Measurements from ENCODE around the gene SLC9A5.
A peak's percentile ranks its signal among the peaks of the same experiment; 100 is the strongest.

SLC9A5 gene

DNA sequence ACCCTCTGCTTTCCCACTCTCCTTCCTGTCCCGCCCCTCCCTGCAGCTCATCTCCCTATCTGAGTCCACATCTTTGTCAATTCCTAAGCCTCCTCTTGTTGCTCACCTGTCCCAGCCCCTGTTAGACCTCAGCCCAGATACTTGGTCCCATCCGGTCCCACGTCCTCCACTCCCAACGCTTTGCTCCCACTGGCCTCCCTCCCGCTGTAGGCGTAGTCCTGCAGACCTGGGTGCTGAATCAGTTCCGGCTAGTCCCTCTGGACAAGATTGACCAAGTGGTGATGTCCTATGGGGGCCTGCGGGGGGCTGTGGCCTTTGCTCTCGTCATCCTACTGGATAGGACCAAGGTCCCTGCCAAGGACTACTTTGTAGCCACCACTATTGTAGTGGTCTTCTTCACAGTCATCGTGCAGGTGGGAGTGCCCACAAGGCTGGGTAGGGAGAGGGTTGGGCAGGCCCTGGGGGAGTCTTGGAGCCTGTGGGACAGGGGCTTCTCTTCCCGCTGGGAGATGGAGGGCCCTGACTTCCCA, 8.0 kb downstream of the SLC9A5 start:
- no peak for DNase-seq

- peak; percentile 73 for DNase-seq
These were observed 8.8 kb downstream of the SLC9A5 start for GRCh38 chr16:67257486-67258160.

DNA sequence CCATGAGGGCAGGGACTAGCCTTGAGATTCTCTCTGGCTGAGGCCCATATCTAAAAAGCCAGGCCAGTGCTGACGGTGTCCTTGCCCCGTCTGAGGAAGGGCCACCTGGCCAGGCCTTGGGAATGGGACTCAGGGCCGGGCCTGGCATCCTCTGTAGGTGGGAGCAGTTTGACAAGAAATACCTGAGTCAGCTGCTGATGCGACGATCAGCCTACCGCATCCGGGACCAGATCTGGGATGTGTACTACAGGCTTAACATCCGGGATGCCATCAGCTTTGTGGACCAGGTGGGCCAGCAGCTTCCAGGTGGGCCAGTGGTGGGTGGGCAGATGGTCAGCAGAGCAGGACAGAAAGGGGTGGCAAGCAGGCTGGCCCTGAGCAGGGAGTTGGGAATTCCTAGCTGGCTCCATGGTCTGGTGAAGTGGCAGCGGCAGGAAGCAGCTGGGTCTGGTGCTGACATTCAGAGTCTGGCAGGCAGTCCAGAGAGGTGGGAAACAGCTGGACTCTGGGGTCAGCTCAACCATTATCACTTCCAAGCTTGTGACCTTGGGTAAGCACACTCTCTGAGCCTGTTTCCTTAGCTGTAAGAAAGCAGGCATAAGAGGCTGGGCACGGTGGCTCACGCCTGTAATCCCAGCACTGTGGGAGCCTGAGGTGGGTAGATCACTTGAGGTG, 9.5 kb downstream of the SLC9A5 start:
- no peak for DNase-seq

GRCh38 chr16:67259705-67260104, 10.9 kb downstream of the SLC9A5 start:
- no peak for DNase-seq

DNA sequence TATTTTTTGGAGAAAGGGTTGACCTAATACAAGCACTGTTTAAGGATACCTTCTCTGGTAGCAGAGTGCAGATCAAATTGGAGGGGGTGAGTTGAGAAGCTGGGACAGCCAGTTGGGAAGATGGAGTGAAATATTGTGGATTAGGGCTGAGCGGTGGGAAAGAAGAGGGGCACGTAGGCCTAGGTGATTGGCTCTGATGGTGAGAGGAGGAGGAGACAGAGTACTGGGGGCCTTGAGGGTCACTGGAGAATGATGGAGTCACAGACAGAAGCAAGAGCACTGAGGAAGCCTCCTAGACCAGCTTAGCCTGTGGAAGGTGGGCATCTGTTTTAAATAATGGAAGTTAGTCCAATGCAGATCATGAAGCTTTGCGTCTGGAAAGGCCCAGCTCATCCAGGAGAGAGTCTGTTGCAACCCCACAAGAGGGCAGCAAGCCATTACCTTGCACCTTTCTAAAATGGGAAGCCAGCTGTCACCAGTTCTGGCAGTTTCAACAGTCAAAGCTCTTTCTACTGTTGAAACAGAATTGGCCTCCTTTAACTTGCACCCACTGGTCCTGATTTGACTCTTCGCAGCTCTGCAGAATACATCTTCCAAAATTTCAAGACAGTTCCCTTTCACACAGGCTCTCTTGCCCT, 11.8 kb downstream of the SLC9A5 start:
- DNase-seq, result peak; percentile 57

DNA sequence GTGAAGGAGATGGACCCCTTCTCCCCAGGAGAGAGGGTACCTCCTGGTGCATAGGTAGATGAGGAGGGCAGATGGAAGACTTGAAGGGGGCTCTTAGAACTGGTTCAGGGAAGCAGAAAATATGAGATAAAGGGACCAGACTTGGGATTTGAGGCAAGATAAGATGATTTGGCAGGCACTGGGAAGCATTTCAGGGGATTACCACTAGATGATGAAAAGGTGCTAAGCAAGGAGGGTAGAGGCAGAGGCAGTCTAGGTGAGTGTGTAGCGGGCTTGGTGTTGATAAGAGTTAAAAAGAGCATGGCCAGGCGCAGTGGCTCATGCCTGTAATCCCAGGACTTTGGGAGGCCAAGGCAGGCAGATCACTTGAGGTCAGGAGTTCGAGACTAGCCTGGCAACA, 14.4 kb downstream of the SLC9A5 start:
- no peak for DNase-seq

DNA sequence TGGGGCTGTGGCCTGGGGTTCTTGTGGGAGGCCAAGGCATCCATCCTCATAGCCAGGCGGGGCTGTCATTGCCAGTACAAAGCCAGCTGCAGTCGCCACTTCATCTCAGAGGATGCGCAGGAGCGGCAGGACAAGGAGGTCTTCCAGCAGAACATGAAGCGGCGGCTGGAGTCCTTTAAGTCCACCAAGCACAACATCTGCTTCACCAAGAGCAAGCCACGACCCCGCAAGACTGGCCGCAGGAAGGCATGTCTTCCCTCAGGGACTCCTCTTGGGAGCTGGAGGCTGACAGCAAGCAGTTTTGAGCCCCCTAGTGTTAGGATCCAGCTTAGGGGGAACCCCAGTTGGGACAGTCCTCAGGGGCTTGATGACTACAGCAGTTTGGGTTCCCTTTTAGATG, 15.5 kb downstream of the SLC9A5 start:
- DNase-seq, result no peak

DNA sequence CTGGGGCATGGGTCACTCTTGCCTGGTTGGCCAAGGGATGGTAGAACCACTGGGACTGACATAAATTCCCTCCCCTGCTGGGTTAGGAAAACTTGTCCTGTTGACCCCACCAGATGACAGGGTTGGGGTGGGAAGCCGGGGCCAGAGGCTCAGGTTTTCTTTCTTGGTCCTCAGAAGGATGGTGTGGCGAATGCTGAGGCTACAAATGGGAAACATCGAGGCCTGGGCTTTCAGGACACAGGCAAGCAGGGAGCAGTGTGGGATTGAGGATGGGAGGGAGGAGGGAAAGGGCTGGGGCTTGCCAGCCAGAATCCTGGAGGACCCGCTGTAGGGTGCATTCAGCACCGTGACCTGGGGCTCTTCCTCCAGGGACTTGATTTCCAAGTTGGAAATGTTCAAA, 16.1 kb downstream of the SLC9A5 start:
- DNase-seq, result no peak

DNA sequence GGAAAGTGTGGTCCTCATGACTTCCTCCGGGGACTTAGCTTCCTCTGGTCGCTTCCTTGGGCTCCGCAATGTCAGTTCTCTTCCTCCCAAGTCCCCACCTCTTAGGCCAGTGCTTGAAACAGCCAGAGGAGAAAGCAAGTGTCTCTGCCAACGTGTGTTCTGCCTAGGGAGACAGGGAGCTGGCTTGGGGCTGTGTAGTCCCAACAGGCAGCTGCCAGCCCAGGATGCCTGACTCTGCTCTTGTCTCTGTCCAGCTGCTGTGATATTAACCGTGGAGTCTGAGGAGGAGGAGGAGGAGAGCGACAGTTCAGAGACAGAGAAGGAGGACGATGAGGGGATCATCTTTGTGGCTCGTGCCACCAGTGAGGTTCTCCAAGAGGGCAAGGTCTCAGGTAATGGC, 17.1 kb downstream of the SLC9A5 start:
- DNase-seq, result no peak

- peak; percentile 96 for DNase-seq
These were observed 19.4 kb downstream of the SLC9A5 start for GRCh38 chr16:67268136-67268579.

GRCh38 chr16:67269766-67270165, 21.0 kb downstream of the SLC9A5 start:
- peak; percentile 47 for DNase-seq

GRCh38 chr16:67270931-67271338, 22.2 kb downstream of the SLC9A5 start:
- DNase-seq, result no peak

DNA sequence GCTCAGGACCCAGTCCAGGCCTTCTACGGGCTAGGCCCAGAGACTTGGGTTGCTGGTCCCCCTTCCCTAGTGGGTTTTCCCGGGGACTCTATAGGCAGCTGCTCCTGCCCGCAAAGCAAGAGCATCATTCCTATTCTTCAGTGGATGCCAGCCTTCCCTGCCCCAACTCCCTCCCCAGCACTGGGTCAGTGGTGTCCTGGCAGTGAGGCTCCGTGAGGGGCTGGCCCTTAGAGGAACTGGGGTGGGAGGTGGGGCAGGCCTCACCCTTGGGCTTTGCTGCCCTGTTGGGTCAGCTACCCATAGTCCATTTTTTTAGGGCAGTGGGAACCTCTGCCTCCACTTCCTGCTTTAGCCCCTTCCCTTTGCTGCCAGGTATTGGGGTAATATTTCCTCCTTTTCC, 22.7 kb downstream of the SLC9A5 start:
- no peak for DNase-seq

- DNase-seq, result no peak
These were observed 26.5 kb downstream of the SLC9A5 start for GRCh38 chr16:67275321-67275720.

GRCh38 chr16:67277294-67277998, 28.7 kb downstream of the SLC9A5 start:
- peak; percentile 99 for DNase-seq

DNA sequence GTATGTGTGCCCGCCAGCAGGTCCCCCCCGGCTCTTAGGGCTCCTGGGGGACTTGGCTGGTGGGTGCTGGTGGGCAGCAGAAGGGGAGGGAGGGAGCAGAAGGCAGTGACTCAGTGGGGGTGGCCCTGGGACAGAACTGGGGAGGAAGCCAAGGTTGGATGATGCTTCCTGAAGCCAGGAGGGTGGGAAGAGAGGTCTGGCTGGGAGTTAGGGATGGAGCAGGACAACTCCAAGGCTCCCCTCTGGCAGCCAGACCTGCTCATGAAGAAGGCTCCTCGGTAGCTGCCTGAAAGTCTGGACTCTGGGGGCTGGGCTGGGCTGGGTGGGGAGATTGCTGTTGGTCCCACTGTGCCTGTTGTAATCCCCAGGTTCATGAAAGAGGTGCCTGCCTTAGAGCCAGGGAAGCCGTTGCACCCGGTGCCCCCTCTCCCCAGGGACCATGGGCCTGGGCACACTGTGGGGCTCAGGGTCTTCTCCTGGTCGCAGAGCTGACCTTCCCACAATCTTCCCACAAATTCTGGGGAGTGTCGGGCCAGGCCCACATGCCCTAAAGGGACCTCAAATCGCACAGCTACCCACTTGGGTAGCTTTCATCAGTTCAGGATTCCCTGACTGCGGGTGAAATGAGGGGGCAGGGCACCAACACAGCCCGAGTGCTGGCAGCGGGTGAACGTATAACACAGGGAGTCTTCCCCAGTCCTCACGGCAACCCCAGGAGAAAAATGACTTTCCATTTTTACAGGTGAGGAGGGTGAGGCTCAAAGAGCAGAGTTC, 29.4 kb downstream of the SLC9A5 start:
- peak; percentile 92 for DNase-seq

DNA sequence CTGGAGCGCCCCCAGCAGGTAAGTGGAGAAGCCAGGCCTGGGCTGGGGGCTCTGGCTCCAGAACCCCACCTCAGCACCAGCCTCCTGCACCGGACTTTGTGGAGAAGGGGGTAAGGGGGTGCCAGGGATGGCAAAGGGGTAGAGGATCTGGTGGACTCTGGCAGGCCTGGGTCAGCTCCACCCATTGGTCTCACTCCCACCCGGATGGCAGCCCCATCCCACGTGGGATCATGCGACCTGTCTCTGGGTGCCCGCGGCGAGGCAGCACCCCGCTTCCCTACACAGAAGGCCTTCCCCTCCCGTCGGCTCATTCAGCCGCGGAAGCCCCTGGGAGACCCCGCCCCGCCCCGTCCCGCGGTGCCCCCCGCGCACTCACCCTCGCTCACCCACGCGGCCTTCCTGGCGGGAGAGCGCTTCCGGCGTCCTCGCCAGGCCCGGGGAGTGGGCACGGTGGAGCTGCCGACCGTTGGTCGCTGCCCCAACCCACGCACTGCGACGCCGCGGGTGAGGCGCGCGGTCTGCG, 30.1 kb downstream of the SLC9A5 start:
- DNase-seq, result peak; percentile 25

DNA sequence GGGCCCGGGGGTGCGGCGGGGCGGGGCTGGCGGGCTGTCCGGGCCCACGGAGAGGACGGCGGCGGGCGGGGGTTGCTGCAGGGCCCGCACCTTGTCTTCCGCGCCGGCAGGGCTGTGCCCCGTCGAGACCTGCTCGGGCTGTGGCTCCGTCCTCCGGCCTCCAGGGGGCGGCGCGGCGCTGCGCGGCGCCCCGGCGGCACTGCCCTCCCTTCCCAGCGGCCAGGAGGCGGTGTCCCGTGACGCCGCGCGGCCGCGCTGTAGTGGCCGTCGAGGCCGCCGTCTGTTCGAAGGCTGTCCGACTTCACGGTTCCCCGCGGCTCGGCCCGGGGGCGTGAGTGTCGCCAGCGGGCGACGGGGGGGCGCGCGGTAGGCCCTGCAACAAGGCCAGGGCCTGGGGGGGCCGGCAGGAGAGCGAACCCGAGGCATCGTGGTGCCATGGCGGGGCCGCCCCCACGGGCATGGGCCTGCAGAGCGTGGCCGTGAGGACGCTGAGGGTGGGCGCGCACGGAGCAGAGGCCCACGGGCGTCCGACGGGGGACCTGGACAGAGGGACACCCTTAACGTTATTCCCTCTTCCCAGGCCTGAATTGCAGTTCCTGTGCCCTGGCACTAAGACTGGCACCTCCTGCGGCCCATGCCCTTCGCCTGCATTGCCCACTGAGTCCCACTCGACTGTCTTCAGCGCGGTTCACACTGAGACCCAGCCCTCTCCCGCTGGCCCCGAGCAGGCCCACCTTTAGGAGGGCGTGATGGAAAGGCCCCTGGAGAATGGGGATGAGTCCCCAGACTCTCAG, 30.7 kb downstream of the SLC9A5 start, which contains the start of gene PLEKHG4:
Gene PLEKHG4, plus strand, starts transcription at position 237 of the 794 bp plus-strand sequence. Its CDS starts 513 bp downstream, at position 750.
- DNase-seq, result peak; percentile 78

DNA sequence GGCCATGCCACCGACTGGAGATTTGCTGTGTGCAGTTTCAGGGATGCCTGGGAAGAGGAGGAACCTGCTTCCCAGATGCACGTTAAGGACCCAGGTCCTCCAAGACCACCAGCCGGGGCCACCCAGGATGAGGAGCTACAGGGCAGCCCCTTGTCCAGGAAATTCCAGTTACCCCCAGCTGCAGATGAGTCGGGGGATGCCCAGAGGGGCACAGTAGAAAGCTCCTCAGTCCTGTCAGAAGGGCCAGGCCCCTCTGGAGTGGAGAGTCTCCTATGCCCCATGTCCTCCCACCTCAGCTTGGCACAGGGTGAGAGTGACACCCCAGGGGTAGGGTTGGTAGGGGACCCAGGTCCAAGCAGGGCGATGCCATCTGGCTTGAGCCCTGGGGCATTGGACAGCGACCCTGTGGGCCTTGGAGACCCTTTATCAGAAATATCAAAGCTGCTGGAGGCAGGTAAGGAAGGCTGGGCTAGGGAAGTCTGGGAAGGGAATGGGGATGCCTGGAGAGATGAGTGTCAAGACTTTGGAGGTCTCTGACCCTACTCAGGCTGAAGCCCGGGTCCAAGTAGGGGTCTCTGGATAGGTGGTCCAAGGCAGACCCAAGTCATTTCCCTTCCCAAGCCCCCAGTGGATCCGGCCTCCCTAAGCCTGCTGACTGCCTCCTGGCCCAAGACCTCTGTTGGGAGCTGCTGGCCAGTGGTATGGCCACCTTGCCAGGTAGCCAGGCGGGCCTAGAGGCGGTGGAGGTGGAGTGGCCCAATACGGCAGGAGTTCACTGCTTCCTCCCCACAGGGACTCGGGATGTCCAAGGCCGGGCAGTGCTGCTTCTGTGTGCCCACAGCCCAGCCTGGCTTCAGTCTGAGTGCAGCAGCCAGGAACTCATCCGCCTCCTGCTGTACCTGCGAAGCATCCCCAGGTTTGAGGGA, 31.6 kb downstream of the SLC9A5 start:
- no peak for DNase-seq
